Activated naive CD8-positive, alpha-beta T cell treated with anti-CD3 and anti-CD28 coated beads for 36 hours (primary cell): ENCODE measurements around the gene ARHGAP18. TPM values are rescaled to one million over a fixed set of nuclear protein-coding genes. Genes with fewer than 3 reads are reported as not detected.

Experiments
- DNase-seq: peaks from one replicate; pipeline ENCODE4 v3.0.0; 2021
- H3K27ac Mint-ChIP-seq: one replicate; pipeline ENCODE4 v1.8.0; 2022; ENCODE audit warnings: mild to moderate bottlenecking, moderate library complexity, mixed read lengths
- H3K27me3 Mint-ChIP-seq: one replicate; pipeline ENCODE4 v1.8.0; 2022; ENCODE audit warnings: mild to moderate bottlenecking, mixed read lengths
- H3K36me3 Mint-ChIP-seq: one replicate; pipeline ENCODE4 v1.8.0; 2021; ENCODE audit warnings: mild to moderate bottlenecking, mixed read lengths
- H3K4me1 Mint-ChIP-seq: one replicate; pipeline ENCODE4 v1.8.0; 2021; ENCODE audit warnings: mixed read lengths
- H3K4me3 Mint-ChIP-seq: one replicate; pipeline ENCODE4 v1.8.0; 2022; ENCODE audit warnings: mild to moderate bottlenecking, moderate library complexity, mixed read lengths
- H3K9me3 Mint-ChIP-seq: one replicate; pipeline ENCODE4 v1.8.0; 2022; ENCODE audit warnings: mixed read lengths
- total RNA-seq, 2 experiments: library from RNA; stranded (reverse); gene quantifications; one replicate each; pipeline ENCODE4 v1.2.3, GENCODE V29; 2021

Gene ARHGAP18
- total RNA-seq, 2 experiments from 2014 or later, result 7.0 to 8.9 TPM

DNA sequence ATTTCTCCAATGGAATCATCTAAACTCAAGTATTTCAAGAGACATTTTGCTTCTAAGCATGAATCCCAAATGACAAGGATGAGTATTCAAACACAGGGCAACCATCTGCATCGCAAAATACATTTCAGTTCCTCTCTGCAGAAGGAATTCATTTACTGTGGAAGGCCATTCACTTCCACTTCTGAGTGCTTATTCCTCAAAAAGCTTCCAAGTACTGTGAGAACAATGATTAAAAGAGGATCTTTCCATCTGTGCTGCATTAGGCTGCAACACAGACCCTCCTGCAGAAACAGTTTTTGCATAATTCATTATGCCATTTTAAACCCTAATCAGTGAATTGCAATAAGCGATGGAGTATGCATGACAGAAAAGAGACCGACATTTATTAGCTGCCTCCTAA lies 52.5 kb downstream of the ARHGAP18 start:
- Mint-ChIP-seq H3K27me3 (no peaks in the 10 kb centered on the region), H3K4me1 (peaks cover 14% of the 10 kb centered on the region), H3K4me3 (no peak overlapping the region), H3K9me3 (no peaks in the 10 kb centered on the region), H3K36me3 (no peaks in the 10 kb centered on the region), H3K27ac (no peak overlapping the region)
- DNase-seq, result no peak

DNA sequence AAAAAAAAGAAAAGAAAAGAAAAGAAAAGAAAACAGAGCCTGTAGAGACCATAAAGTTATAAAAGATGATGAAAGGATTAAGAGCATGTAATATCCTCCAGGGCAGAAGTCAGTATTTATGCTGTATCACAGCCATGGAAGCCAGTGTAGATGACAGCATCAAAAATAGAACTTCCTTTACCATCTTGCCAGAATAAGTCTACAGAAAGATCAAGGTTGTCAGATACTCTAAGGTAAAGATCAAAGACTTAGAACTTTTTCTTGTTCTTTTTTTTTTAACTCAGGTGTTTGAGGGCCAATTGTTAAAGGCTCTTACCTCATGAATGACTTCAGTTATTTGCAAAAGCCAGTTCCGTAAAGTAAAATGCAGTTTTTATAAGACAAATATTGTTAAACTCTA lies 54.6 kb downstream of the ARHGAP18 start:
- Mint-ChIP-seq H3K4me1 (peaks cover 11% of the 10 kb centered on the region), H3K27ac (no peak overlapping the region), H3K36me3 (no peaks in the 10 kb centered on the region), H3K27me3 (no peaks in the 10 kb centered on the region), H3K4me3 (no peak overlapping the region), H3K9me3 (no peaks in the 10 kb centered on the region)
- no peak for DNase-seq

DNA sequence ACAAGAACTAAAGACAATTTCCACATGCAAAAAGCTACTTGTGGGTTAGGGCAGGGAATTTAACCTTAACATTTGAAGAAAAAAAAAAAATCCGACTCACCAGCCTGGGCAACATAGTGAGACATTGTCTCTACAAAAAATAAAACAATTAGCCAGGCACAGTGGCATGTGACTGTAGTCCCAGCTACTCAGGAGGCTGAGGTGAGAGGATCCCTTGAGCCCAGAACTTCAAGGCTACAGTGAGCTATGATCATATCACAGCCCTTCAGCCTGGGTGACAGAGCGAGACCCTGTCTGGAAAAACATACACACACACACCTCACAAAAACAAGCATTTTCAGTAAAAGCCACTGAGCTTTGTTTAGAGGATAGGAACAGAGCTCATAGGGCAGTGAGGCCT lies 56.2 kb downstream of the ARHGAP18 start:
- no peaks in the 10 kb centered on the region for H3K27me3 Mint-ChIP-seq
- no peak for DNase-seq
- no peak overlapping the region for H3K4me3 Mint-ChIP-seq
- H3K36me3 Mint-ChIP-seq, result no peaks in the 10 kb centered on the region
- no peak overlapping the region for H3K27ac Mint-ChIP-seq
- H3K9me3 Mint-ChIP-seq, result no peaks in the 10 kb centered on the region
- peaks cover 11% of the 10 kb centered on the region for H3K4me1 Mint-ChIP-seq

DNA sequence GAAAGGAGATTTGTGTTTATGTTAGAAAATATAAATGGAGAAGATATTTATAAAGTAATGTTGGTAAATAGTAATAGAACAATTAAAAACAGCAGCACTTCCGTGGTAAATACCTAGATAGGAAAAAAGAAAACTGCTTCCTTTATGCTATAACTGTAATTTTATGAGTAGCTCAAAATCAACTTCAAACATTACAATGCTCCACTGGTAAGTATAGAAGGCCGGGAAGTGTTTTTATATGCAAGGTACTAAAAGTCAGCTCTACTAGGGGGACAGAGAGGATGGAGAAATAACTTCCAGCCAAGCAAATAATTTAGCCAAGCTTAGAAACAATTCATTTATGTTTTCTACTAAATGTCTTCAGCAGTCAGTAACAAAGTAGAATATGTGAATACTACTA lies 56.7 kb downstream of the ARHGAP18 start:
- no peak for DNase-seq
- Mint-ChIP-seq H3K4me1 (peaks cover 11% of the 10 kb centered on the region), H3K36me3 (no peaks in the 10 kb centered on the region), H3K27ac (no peak overlapping the region), H3K9me3 (no peaks in the 10 kb centered on the region), H3K27me3 (no peaks in the 10 kb centered on the region), H3K4me3 (no peak overlapping the region)

DNA sequence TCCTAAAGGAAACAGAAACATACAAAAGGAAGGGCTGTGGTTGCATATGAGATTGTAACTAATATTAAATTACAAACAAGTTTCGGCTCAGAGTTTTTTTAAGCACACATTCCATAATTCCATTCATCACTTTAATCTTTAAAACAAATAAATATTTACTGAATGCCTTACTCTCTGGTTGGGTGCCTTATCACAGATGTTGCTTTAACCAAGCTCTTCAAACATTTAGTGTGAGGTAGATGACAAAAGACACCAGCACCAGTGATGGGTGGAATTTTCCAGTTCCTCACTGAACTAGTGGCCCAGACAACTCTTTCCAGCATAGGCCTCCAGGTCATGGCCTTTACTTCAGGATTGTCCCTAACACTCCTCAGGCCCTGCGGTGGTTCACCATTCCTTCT lies 58.7 kb downstream of the ARHGAP18 start:
- Mint-ChIP-seq H3K27ac (no peak overlapping the region), H3K4me1 (peaks cover 11% of the 10 kb centered on the region), H3K9me3 (no peaks in the 10 kb centered on the region), H3K4me3 (no peak overlapping the region), H3K27me3 (no peaks in the 10 kb centered on the region), H3K36me3 (no peaks in the 10 kb centered on the region)
- no peak for DNase-seq

DNA sequence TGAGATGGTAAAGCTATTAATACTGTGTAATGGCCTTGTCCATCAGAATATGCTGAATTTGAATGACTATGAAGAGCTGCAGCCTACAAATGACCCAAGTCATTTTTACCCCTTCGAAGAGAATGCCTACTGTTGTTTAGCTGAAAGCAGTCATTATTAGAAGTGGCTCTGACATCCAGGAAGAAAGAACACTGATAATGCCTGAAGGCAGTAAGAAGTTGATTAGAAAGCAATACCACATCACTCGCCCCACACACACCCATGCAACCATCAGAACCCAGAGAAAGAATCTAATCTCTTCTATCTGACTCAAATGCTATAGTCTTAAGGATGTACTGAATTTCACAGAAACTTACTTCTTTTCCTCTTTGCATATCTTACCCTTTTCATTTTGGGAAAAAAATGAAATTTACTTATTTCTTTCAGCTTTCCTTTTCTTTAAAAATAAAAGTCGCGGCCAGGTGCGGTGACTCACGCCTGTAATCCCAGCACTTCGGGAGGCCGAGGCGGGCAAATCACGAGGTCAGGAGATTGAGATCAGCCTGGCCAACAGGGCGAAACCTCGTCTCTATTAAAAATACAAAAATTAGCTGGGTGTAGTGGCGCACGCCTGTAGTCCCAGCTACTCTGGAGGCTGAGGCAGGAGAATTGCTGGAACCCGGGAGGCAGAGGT lies 61.0 kb downstream of the ARHGAP18 start:
- H3K27me3 Mint-ChIP-seq, result no peaks in the 10 kb centered on the region
- DNase-seq, result no peak
- peaks cover 2% of the 10 kb centered on the region for H3K4me1 Mint-ChIP-seq
- H3K4me3 Mint-ChIP-seq, result no peak overlapping the region
- H3K9me3 Mint-ChIP-seq, result no peaks in the 10 kb centered on the region
- H3K27ac Mint-ChIP-seq, result no peak overlapping the region
- no peaks in the 10 kb centered on the region for H3K36me3 Mint-ChIP-seq

DNA sequence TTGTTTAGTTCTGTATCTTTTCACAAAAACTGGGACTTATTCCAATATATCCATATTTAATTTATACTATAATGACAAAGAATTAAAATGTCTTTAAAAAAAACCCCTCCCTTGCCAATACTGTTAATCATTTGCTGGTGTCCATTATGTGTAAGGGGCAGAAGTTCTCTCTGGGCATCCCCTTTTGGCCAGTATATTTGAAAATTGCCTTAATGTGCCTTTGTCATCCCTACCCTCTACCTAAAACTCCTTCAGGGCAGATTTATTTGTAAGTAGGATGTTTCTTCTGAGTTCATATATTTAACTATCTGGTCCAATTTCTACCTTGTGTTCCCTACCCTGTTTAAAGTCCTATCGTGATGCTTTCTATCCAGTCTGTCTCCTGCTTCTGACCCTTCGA lies 62.9 kb downstream of the ARHGAP18 start:
- Mint-ChIP-seq H3K4me3 (no peak overlapping the region), H3K36me3 (no peaks in the 10 kb centered on the region), H3K9me3 (no peaks in the 10 kb centered on the region), H3K27ac (no peak overlapping the region), H3K27me3 (no peaks in the 10 kb centered on the region), H3K4me1 (no peaks in the 10 kb centered on the region)
- no peak for DNase-seq

DNA sequence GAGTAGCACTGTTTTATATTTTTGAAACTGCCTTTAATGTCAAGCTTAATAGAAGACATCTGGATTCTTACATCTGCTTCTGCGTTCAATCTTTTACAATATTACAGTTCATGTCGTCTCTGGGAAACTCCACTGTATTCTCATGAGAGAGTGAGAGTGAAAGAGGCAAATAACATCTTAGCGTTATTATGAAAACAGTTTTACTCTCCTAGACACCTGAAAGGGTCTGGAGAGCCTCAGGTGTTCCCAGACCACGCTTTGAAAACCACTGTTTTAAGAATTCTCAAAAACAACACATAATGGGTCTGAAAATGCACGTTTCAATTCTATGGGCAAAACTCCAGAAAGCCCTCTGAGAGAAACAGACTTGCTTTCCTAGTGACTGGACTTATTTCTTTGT lies 63.3 kb downstream of the ARHGAP18 start:
- H3K27ac Mint-ChIP-seq, result no peak overlapping the region
- H3K4me3 Mint-ChIP-seq, result no peak overlapping the region
- H3K4me1 Mint-ChIP-seq, result no peaks in the 10 kb centered on the region
- no peaks in the 10 kb centered on the region for H3K36me3 Mint-ChIP-seq
- H3K27me3 Mint-ChIP-seq, result no peaks in the 10 kb centered on the region
- H3K9me3 Mint-ChIP-seq, result no peaks in the 10 kb centered on the region
- DNase-seq, result no peak

DNA sequence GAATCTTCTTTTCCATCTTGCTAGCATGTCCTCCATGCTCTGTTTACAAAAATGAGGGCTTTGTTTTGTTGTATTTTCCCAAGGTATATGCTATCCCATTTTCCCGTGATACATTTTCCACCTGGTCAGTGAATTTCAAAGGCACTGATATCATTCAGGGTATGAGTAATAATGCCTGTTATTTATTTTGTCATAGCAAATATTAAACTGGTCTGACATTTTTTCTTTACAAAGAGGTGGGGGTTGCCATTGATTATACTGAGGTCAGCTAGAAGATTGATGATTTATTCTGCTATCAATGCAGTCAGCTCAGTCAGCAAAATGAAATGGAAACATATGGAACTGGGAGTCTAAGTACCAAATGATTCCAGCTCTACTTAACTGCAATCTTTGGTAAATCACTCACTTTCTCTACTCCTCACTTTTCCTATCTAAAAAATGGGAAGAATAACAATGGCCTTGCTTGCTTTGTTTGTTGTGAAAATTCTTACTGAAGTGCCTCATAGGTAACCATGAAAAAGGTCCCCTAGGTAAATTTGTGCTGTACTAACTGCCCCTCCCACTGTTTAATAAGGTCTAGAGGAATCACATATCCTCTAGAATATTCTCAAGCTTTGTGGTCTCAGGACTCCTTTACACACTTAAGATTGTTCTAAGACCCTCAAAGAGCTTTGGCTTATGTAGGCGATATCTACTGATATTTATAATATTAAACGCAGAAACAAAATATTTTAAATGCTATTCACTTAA lies 64.0 kb downstream of the ARHGAP18 start:
- Mint-ChIP-seq H3K9me3 (no peaks in the 10 kb centered on the region), H3K36me3 (no peaks in the 10 kb centered on the region), H3K4me3 (no peak overlapping the region), H3K4me1 (no peaks in the 10 kb centered on the region), H3K27me3 (no peaks in the 10 kb centered on the region), H3K27ac (no peak overlapping the region)
- DNase-seq, result no peak

DNA sequence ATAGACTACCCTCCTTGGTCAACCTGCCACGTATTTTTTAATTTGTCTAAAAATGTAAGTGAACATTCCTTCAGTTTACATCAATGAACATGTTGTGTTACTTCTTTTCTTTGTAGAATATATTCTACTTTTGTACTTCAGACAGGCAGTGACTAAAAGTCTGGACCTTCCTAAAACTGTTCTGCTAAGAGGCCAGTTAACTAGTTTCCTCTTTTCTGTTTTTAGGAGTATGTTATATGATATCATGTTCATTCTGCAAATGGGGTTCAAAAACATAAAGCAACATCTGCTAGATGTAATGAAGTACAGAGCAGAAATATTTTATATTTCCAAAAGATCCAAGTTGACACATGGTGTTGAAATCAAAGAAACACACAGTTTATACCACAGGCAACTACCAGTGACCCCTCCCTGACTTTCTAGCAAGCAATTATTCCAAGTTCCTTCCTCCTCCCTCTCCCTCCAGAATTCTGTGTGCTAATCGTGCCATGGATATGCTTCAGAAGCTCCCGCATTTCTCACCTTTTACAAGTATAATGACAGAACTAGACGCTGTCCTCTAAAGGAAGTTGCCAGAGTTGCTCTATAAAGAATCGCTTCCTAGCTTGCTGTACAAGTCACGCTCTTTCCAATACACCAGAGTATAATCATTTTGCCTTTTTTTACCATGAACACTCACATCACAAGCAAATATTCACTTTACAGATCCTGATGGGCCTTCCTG lies 64.7 kb downstream of the ARHGAP18 start:
- Mint-ChIP-seq H3K27ac (no peak overlapping the region), H3K36me3 (no peaks in the 10 kb centered on the region), H3K4me3 (no peak overlapping the region), H3K27me3 (no peaks in the 10 kb centered on the region), H3K9me3 (no peaks in the 10 kb centered on the region), H3K4me1 (no peaks in the 10 kb centered on the region)
- no peak for DNase-seq

DNA sequence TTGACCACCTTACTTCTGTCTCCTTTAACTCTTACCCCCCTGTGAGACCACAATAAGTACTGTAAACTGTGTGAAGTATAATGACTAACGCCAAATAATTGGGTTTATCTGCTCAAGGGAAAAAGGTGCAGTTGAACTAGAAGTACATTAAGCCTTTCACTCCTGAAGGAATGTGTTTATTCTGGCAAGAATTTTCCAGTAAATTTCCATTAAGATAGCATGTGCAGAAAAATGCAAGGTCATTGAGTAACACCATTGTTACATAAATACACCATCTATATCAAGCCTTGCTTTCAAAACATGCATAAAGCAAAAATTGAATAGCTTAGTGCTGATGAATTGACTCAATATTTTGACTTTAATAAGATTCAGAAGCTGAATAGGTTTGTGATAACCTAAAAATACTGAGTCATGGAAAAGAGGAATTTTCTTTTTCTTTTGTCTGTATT lies 65.4 kb downstream of the ARHGAP18 start:
- DNase-seq, result no peak
- Mint-ChIP-seq H3K4me1 (no peaks in the 10 kb centered on the region), H3K36me3 (no peaks in the 10 kb centered on the region), H3K27me3 (no peaks in the 10 kb centered on the region), H3K27ac (no peak overlapping the region), H3K4me3 (no peak overlapping the region), H3K9me3 (no peaks in the 10 kb centered on the region)

DNA sequence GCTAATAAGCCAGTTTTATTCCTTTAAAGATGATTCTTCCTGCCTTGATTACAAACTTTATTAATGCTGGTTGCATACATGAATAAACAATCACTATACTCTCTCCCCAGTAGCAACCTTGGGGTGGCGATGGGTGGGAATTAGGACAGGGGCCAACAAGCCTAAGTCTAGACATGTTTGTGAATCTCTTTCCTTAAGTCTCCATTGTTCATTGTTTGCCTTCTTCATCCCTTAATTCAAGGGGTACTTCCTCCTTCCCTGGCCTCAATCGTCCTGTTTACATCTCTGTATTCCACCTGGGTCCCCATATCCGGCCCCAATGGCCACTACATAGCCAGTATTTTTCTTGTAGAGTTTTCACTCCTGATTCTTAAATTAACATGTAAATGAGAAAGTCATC lies 66.0 kb downstream of the ARHGAP18 start:
- Mint-ChIP-seq H3K9me3 (no peaks in the 10 kb centered on the region), H3K27me3 (no peaks in the 10 kb centered on the region), H3K4me1 (no peaks in the 10 kb centered on the region), H3K27ac (no peak overlapping the region), H3K4me3 (no peak overlapping the region), H3K36me3 (no peaks in the 10 kb centered on the region)
- DNase-seq, result no peak

DNA sequence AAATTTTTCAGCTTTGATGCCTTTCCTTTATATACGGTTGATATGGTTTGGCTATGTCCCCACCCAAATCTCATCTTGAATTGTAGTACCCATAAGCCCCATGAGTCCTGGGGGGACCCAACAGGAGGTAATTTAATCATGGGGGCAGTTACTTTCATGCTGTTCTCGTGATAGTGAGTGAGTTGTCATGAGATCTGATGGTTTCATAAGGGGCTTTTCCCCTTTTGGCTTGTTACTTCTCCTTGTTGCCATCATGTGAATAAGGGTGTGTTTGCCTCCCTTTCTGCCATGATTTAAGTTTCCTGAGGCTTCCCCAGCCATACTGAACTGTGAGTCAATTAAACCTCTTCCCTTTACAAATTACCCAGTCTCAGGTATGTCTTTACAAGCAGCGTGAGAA lies 66.8 kb downstream of the ARHGAP18 start:
- H3K4me1 Mint-ChIP-seq, result no peaks in the 10 kb centered on the region
- no peaks in the 10 kb centered on the region for H3K9me3 Mint-ChIP-seq
- H3K4me3 Mint-ChIP-seq, result no peak overlapping the region
- H3K36me3 Mint-ChIP-seq, result no peaks in the 10 kb centered on the region
- H3K27me3 Mint-ChIP-seq, result no peaks in the 10 kb centered on the region
- DNase-seq, result no peak
- H3K27ac Mint-ChIP-seq, result no peak overlapping the region

DNA sequence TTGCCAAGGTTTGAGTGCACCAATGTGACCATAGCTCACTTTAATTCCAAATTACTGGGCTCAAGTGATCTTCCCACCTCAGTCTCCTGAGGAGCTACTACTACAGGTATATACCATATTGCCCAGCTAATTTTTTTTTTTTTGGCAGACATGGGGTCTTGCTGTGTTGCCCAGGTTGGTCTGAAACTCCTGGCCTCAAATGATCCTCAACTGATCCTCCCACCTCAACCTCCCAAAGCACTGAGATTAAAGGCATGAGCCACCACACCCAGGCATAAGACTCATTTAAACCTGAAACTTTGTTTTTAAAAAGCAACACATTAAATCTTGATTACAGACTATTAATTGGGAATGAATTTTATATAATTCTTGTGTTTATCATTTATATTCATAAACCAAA lies 67.7 kb downstream of the ARHGAP18 start:
- H3K9me3 Mint-ChIP-seq, result no peaks in the 10 kb centered on the region

DNA sequence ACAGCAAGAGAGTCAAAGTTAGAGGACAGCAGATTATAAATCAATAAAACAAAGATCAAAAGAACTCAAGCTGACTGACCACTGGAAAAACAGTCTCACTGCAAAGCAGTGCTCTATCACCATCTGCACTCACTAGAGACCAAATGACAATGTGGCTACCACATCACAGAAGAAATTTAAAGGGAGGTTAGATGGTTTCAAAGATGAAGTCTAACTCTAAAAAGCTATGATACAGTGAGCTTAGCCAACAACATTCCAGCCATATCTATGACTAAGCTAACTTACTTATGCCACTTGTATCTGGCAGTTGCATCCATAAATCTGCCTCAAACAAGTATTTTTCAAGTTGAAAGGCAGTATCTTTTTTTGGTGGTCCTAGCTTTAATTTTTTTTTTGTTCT lies 68.6 kb downstream of the ARHGAP18 start:
- no peaks in the 10 kb centered on the region for H3K36me3 Mint-ChIP-seq
- no peaks in the 10 kb centered on the region for H3K9me3 Mint-ChIP-seq
- no peak for DNase-seq
- no peak overlapping the region for H3K27ac Mint-ChIP-seq
- no peaks in the 10 kb centered on the region for H3K27me3 Mint-ChIP-seq
- H3K4me3 Mint-ChIP-seq, result no peak overlapping the region
- no peaks in the 10 kb centered on the region for H3K4me1 Mint-ChIP-seq

More for the DNA sequence above, 67.7 kb downstream of the ARHGAP18 start:
- DNase-seq, result no peak
- no peaks in the 10 kb centered on the region for H3K4me1 Mint-ChIP-seq
- no peaks in the 10 kb centered on the region for H3K27me3 Mint-ChIP-seq
- H3K4me3 Mint-ChIP-seq, result no peak overlapping the region
- H3K36me3 Mint-ChIP-seq, result no peaks in the 10 kb centered on the region
- H3K27ac Mint-ChIP-seq, result no peak overlapping the region
